Heart right ventricle (tissue), 16 donors: Measurements from ENCODE around the gene TMTC3. TPM values are rescaled to one million over a fixed set of nuclear protein-coding genes. Genes with fewer than 3 reads are reported as not detected.
"Not testable (repeated sequence)": the region's sequence is repeated elsewhere in the genome, so short reads cannot be mapped to it uniquely, and the experiment has no call there.

Experiments
- ATAC-seq, 8 donors: fragments of 200-7000 bp; cut with Tn5 transposase; one replicate each; pipeline ENCODE4 v1.9.1; 2020; ENCODE audit warnings: mild to moderate bottlenecking in 8 of 8, moderate library complexity in 8 of 8, moderate number of reproducible peaks in 1 of 8
- DNase-seq, 2 donors: peaks; one replicate each; pipeline ENCODE4 v3.0.0-alpha.2; 2020
- H3K27ac ChIP-seq, 10 donors: fragments of 200-600 bp; sonication (generic) in 2 of 10; one replicate each; pipeline versions ENCODE4 v1.5.0 to v1.8.0; 2020 to 2022; ENCODE audit warnings: mild to moderate bottlenecking in 3 of 10
- H3K27me3 ChIP-seq, 7 donors: fragments of 200-600 bp; one replicate each; pipeline ENCODE4 v1.8.0; 2021 to 2022; ENCODE audit warnings: mild to moderate bottlenecking in 2 of 7
- H3K36me3 ChIP-seq, 9 donors: fragments of 200-600 bp; sonication (generic) in 1 of 9; one replicate each; pipeline versions ENCODE4 v1.5.0 to v1.8.0; 2020 to 2022; ENCODE audit warnings: mild to moderate bottlenecking in 2 of 9
- H3K4me1 ChIP-seq, 9 donors: fragments of 200-600 bp; sonication (generic) in 1 of 9; one replicate each; pipeline versions ENCODE4 v1.5.0 to v1.8.0; 2020 to 2022; ENCODE audit warnings: mild to moderate bottlenecking in 4 of 9
- H3K4me3 ChIP-seq, 10 donors: fragments of 200-600 bp; sonication (generic) in 2 of 10; one replicate each; pipeline versions ENCODE4 v1.5.0 to v1.8.0; 2020 to 2022; ENCODE audit warnings: mild to moderate bottlenecking in 7 of 10, moderate library complexity in 2 of 10
- H3K9me3 ChIP-seq, 11 donors: fragments of 200-600 bp in 10 of 11; sonication (generic) in 2 of 11; one replicate each; pipeline versions ENCODE4 v1.5.0 to v1.8.0; 2013 to 2022; ENCODE audit warnings: mild to moderate bottlenecking in 2 of 11, control low read depth in 1 of 11, moderate library complexity in 1 of 11
- WGBS, 2 donors: extraction: QIAGEN DNeasy Blood & Tissue Kit; methylation state at CpG; one replicate each; pipeline ENCODE4 v1.1.7; 2013; ENCODE audit warnings: inconsistent platforms in 1 of 2; 5-methylcytosine and 5-hydroxymethylcytosine counted together
- intact Hi-C, 10 donors: fragments of 100-400 bp; cut with DNase I; formaldehyde crosslinking; loops; one replicate each; pipeline versions ENCODE4 v1.11.1 to v1.14.2; 2022
- polyA plus RNA-seq, 2 donors: library from polyadenylated mRNA; stranded (reverse); fragments of 200-250 nt; gene quantifications; one replicate each; pipeline ENCODE4 v1.2.3, GENCODE V29; 2013
- total RNA-seq, 10 donors: library from RNA; stranded (reverse); fragmentation: NEBNext Ultra II Directional in 3 of 10; extraction: Animal tissue kit (Norgen Biotek cat#: 25700) in 3 of 10; gene quantifications; one replicate each; pipeline versions ENCODE4 v1.2.1 to v1.2.4, GENCODE V29; 2021 to 2023
- TF ChIP-seq, protein P1 (sequence below), 9 donors: fragments of 200-600 bp; sonication (generic) in 2 of 9; IDR thresholded peaks; one replicate each; pipeline versions ENCODE4 v1.5.0 to v1.8.0; 2021 to 2022; ENCODE audit warnings: antibody characterized with exemption in 9 of 9, mild to moderate bottlenecking in 5 of 9, moderate library complexity in 1 of 9
- donor health status: Arrhythmogenic right ventricular cardiomyopathy.
- donor health status: ischemic (EF 13 %, LVEDD 7.1; RV severe dilation, severe dysfunction).
- donor health status: healthy with polysubstance abuse.
- donor health status: DM: no; HTN: yes; CAD: no.
- donor health status: DM: no; HTN: no; CAD: no.
- donor health status: ischemic (EF 25% LVEDD 6.9; RV normal size, moderate dysfunction).
- donor health status: ischemic (EF 25% LVEDD 5.7; RV mildly dilated, moderate dysfunction).
- donor health status: healthy.
- donor health status: DM: yes; HTN: yes; CAD: no.
- donor health status: Ischemic cardiomyopathy.
- donor health status: ischemic (EF 35%, LVEDD 5.7; RV mildly dilated, moderate dysfunction).
- donor health status: nonischemic (EF 11% LVEDD 7.7; RV severe dilation, severe dysfunction).
- donor health status: DM: yes; HTN: yes; CAD: no.
- donor health status: PGD.
- donor health status: ischemic (EF 29% LVEDD 5.4; RV normal size, mild dysfunction).
- donor health status: nonischemic (EF 23%, LVEDD 6.1; RV moderate dilation, normal function).

The TMTC3 gene
- total and polyA plus RNA-seq, 12 donors: 2.7 to 11.9 (median 8.6) TPM

DNA sequence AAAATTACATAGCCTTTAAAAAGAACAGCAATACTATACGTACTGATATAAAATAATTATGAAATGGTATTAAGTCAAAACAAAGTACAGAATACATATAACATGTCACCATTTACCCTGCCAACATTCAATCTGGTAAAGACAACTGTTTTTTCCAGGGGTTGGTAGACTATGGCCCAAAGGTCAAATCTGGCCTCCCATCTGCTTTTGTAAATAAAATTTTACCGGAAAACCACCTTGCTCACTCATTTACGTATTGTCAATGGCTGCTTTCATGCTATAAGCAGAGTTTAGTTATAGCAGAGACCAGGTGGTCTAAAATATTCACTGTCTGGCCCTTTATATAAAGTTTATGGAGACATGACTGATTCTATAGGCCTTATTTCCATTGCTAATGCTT, 14.3 kb upstream of the TMTC3 start:
- intact Hi-C loops: no loop called here
- Histone ChIP-seq H3K27me3 (no peaks in the 10 kb centered on the region), H3K4me1 (no peaks in the 10 kb centered on the region), H3K4me3 (no peak overlapping the region), H3K9me3 (no peaks in the 10 kb centered on the region), H3K36me3 (peaks cover 0 to 81% (median 0%) of the 10 kb centered on the region in 9 donors), H3K27ac (no peak overlapping the region)
- ATAC-seq (no peak), DNase-seq (no peak)
- TF ChIP-seq, protein P1, sequence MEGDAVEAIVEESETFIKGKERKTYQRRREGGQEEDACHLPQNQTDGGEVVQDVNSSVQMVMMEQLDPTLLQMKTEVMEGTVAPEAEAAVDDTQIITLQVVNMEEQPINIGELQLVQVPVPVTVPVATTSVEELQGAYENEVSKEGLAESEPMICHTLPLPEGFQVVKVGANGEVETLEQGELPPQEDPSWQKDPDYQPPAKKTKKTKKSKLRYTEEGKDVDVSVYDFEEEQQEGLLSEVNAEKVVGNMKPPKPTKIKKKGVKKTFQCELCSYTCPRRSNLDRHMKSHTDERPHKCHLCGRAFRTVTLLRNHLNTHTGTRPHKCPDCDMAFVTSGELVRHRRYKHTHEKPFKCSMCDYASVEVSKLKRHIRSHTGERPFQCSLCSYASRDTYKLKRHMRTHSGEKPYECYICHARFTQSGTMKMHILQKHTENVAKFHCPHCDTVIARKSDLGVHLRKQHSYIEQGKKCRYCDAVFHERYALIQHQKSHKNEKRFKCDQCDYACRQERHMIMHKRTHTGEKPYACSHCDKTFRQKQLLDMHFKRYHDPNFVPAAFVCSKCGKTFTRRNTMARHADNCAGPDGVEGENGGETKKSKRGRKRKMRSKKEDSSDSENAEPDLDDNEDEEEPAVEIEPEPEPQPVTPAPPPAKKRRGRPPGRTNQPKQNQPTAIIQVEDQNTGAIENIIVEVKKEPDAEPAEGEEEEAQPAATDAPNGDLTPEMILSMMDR (IDR thresholded peaks at IDR 0.05): no peak
- 96 to 98% methylated on average over 3 of the region's 3 CpGs for WGBS, 2 donors

DNA sequence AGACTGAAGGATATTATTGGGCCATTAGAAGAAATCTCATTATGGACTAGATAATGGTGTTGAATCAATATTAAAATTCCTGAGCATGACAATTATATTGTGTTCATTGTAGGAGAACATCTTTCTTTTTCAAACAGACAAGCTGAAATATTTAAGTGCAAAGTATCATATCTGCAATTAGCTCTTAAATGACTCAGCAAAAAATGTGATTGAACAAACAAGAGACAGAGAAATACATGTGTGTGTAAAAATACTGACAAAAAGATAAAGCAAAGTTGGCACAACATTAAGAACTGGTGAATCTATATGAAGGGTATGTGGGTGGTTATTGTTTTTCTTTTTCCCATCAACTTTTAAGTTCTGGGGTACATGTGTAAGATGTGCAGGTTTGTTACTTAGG, 9.7 kb upstream of the TMTC3 start:
- TF ChIP-seq, protein P1 (IDR thresholded peaks at IDR 0.05): no peak
- intact Hi-C loops: no loop called here
- no peak for ATAC-seq
- Histone ChIP-seq H3K36me3 (peaks cover 0 to 83% (median 0%) of the 10 kb centered on the region in 9 donors), H3K27ac (no peak overlapping the region), H3K27me3 (no peaks in the 10 kb centered on the region), H3K4me3 (no peak overlapping the region), H3K4me1 (no peaks in the 10 kb centered on the region), H3K9me3 (no peaks in the 10 kb centered on the region)
- no peak for DNase-seq

DNA sequence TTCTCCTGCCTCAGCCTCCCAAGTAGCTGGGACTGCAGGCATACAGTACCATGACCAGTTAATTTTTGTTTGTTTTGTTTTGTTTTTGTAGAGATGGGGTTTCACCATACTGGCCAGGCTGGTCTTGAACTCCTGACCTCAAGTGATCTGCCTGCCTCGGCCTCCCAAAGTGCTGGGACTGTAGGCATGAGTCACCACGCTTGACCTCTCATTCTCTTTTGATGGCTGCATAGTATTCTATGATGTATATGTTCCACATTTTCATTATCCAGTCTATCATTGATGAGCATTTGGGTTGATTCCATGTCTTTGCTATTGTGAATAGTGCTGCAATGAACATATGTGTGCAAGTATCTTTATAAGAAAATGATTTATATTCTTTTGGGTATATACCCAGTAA, 8.9 kb upstream of the TMTC3 start:
- WGBS, 2 donors: 97 to 100% methylated on average over 2 of the region's 2 CpGs
- H3K4me1 ChIP-seq, intact Hi-C loops, H3K27ac ChIP-seq, H3K9me3 ChIP-seq, DNase-seq, H3K4me3 ChIP-seq, ATAC-seq, H3K27me3 ChIP-seq: not testable (repeated sequence)
- H3K36me3 ChIP-seq: peaks cover 0 to 82% (median 0%) of the 10 kb centered on the region in 9 donors

DNA sequence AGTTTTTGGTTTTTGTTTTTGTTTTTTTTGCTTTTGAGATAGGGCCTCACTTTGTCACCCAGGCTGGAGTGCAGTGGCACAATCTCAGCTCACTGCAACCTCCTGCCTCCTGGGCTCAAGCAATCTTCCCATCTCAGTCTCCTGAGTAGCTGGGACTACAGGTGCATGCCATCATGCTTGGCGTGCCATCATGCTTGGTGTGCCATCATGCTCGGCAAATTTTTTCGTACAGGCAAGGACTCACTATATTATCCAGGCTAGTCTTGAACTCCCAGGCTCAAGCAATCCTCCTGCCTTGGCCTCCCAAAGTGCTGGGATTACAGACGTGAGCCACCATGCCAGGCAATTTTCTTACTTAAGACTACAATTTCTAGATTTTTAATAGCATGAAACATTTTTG, 2.4 kb upstream of the TMTC3 start:
- Histone ChIP-seq H3K4me1 (peaks cover 0 to 26% (median 20%) of the 10 kb centered on the region in 9 donors), H3K36me3 (peaks cover 0 to 52% (median 0%) of the 10 kb centered on the region in 9 donors)
- not testable (repeated sequence) for ATAC-seq, H3K27me3 ChIP-seq, H3K4me3 ChIP-seq, H3K27ac ChIP-seq, DNase-seq, H3K9me3 ChIP-seq
- intact Hi-C loops: loop anchor here in 3 of 10 donors (10.0 kb wide), 2 partner anchors 445 to 855 kb away; partner anchors contain the start of gene KITLG (in 1 of the 3)
- 94 to 98% methylated on average over 4 of the region's 4 CpGs for whole genome bisulfite sequencing, 2 donors

DNA sequence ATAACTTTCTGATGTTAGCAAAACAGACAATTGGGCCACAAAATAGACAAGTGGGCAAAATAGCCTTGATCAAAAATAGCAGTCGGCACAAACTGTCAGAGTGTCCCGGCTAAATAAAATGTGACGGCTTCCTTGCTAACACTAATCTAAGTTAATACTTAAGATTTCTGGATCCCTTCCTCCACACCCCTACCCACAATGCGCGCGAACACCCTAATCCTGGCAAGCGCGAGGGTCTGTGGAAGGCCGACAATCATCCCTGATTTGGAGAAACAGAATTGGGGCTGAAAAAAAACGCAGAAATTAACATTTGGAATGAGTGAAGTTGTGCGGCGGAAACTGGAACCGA, 708 bp upstream of the TMTC3 start:
- H3K36me3 ChIP-seq: peaks cover 0 to 35% (median 0%) of the 10 kb centered on the region in 9 donors
- H3K4me1 ChIP-seq: peaks cover 0 to 28% (median 20%) of the 10 kb centered on the region in 9 donors
- TF ChIP-seq, protein P1 (IDR thresholded peaks at IDR 0.05): no peak
- H3K9me3 ChIP-seq: no peaks in the 10 kb centered on the region
- H3K4me3 ChIP-seq: peak overlapping the region; percentile 39 to 91 (median 74)
- WGBS, 2 donors: 6% methylated on average over 13 of the region's 13 CpGs
- no peaks in the 10 kb centered on the region for H3K27me3 ChIP-seq
- DNase-seq (no peak), ATAC-seq (peak in 1 of 8 donors; percentile 0)
- H3K27ac ChIP-seq: peak overlapping the region in 9 of 10 donors; percentile 46 to 86 (median 78)
- intact Hi-C loops: loop anchor here in 3 of 10 donors (10.0 kb wide), 2 partner anchors 443 to 853 kb away; partner anchors contain the start of gene KITLG (in 1 of the 3)
